Fibroblast of lung (primary cell): ENCODE data around the gene PLAAT3.

Experiments used
- EZH2 ChIP-seq: IDR thresholded peaks from 2 replicates; pipeline ENCODE4 v1.5.1; 2012; ENCODE audit warnings: low read length, control low read depth, mild to moderate bottlenecking; ENCODE audit errors: missing control alignments
- TF ChIP-seq, protein P1 (sequence below), 2 donors: IDR thresholded peaks in 1 of 2; conservative IDR thresholded peaks in 1 of 2; 1 replicate in 1 of 2; 2 replicates in 1 of 2; pipeline ENCODE4 v1.5.1; 2011 to 2012; ENCODE audit warnings: low read length in 2 of 2, control low read depth in 1 of 2, inconsistent platforms in 1 of 2, low read depth in 1 of 2, mild to moderate bottlenecking in 1 of 2

DNA sequence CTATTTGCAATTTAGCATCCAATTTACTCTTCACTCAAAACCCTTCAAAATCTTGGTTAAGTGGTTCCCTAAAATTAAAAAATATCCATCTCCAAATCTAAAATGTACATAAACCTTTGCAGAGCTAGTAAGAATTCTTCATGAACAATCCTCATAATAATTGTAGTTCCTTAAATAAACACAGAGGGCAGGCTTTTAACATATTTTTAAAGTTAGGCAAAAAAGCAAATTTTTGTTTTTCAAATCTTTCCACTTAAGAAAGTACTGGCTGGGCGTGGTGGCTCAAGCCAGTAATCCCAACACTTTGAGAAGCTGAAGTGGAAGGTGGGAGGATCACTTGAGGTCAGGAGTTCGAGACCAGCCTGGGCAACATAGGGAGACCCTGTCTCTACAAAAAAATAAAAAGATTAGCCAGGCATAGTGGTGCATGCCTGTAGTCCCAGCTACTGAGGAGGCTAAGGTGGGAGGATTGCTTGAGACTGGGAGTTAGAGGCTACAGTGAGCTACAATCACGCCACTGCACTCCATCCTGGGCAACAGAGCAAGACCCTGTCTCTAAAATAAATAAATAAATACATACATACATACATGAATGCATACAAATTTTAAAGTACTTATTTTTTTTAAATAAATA is 25.1 kb upstream of the PLAAT3 start:
- TF ChIP-seq EZH2: no peak
- TF ChIP-seq, protein P1, sequence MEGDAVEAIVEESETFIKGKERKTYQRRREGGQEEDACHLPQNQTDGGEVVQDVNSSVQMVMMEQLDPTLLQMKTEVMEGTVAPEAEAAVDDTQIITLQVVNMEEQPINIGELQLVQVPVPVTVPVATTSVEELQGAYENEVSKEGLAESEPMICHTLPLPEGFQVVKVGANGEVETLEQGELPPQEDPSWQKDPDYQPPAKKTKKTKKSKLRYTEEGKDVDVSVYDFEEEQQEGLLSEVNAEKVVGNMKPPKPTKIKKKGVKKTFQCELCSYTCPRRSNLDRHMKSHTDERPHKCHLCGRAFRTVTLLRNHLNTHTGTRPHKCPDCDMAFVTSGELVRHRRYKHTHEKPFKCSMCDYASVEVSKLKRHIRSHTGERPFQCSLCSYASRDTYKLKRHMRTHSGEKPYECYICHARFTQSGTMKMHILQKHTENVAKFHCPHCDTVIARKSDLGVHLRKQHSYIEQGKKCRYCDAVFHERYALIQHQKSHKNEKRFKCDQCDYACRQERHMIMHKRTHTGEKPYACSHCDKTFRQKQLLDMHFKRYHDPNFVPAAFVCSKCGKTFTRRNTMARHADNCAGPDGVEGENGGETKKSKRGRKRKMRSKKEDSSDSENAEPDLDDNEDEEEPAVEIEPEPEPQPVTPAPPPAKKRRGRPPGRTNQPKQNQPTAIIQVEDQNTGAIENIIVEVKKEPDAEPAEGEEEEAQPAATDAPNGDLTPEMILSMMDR (conservative IDR thresholded peaks at IDR 0.05 in 1 of 2, IDR thresholded peaks at IDR 0.05 in 1 of 2; ENCODE audit: low read depth in 1 of 2, low read length in 2 of 2): no peak
